ENCODE measurements around the gene ZBTB20. TPM values are rescaled to one million over a fixed set of nuclear protein-coding genes. Genes with fewer than 3 reads are reported as not detected.

ZBTB20 gene
- total and polyA plus RNA-seq, 10 of the 15 experiments (the other 5 are each of a cell fraction or from before 2014, with no cell fraction given), result 0.20 to 5.5 (median 2.2) TPM

GRCh38 chr3:114449271-114450007 lies 697.6 kb downstream of the ZBTB20 start (continued):
- TF ChIP-seq MTA3 (IDR thresholded peaks at IDR 0.05; ENCODE audit: borderline replicate concordance, low read length) (no peak), IRF3 (IDR thresholded peaks at IDR 0.05) (no peak), BRCA1 (IDR thresholded peaks at IDR 0.05; ENCODE audit: low read depth, low read length) (no peak), ATF7 (IDR thresholded peaks at IDR 0.05; ENCODE audit: low read depth) (no peak), TBL1XR1 (IDR thresholded peaks at IDR 0.05; ENCODE audit: low read depth, low read length) (no peak)

GRCh38 chr3:114447950-114448479 lies 699.1 kb downstream of the ZBTB20 start:
- DNase-seq (ENCODE audit: low read depth, low spot score) (no peak), ATAC-seq (no peak), FAIRE-seq (no peak)
- SMC1A ChIA-PET (ENCODE audit: uncharacterized antibody, unreplicated experiment), result interaction anchor here (0.6 to 2.4 kb wide), 12 partner anchors 9 to 1205 kb away, joined by 3 to 13 read pairs (median 4); no protein-coding TSS in a partner anchor
- peak overlapping the region; percentile 93 for H3K27ac ChIP-seq (ENCODE audit: control insufficient read depth, insufficient read depth)
- H3K27me3 ChIP-seq (replicated peaks in 1 of 2; ENCODE audit: control insufficient read depth in 2 of 2, insufficient read depth in 2 of 2, low read length in 1 of 2), result no peaks in the 10 kb centered on the region
- in situ Hi-C loops (cut with MboI) (no loop called here), intact Hi-C loops (cut with micrococcal nuclease; ENCODE audit: unreplicated experiment) (no loop called here)
- no TSS peak for BruUV-seq (replicated peaks)
- no peaks in the 10 kb centered on the region for H3K36me3 ChIP-seq (ENCODE audit: control insufficient read depth in 2 of 2, insufficient read depth in 2 of 2, low read length in 1 of 2)
- no peaks in the 10 kb centered on the region for H4K20me1 ChIP-seq (ENCODE audit: control insufficient read depth, insufficient read depth)
- 9% methylated on average over 4 of the region's 4 CpGs for WGBS (ENCODE audit: insufficient coverage, insufficient replicate concordance, low lambda C conversion rate, missing lambda C conversion rate)
- POLR2A ChIA-PET, result interaction anchor here (1.4 kb wide), 1 partner anchor 13 kb away, joined by 3 read pairs; no protein-coding TSS in a partner anchor
- peak overlapping the region; percentile 18 for H3K9ac ChIP-seq (ENCODE audit: control insufficient read depth, insufficient read depth, low read length)
- peaks cover 5% of the 10 kb centered on the region for H3K4me1 ChIP-seq (ENCODE audit: control insufficient read depth, insufficient read depth, low read length)
- H3K4me2 ChIP-seq (ENCODE audit: control insufficient read depth, insufficient read depth), result peak overlapping the region; percentile 78
- peak overlapping the region; percentile 58; the same call in 1 of the 2 replicates for H3K4me3 ChIP-seq
- RAD21 ChIA-PET (ENCODE audit: unreplicated experiment), result interaction anchor here (1.1 to 2.3 kb wide), 2 partner anchors 30 to 163 kb away, joined by 3 to 6 read pairs; no protein-coding TSS in a partner anchor
- H3K79me2 ChIP-seq (ENCODE audit: control insufficient read depth, insufficient read depth, low read length), result peaks cover 78% of the 10 kb centered on the region
- no peak overlapping the region; the same call in none of the 2 replicates for H2AFZ ChIP-seq (ENCODE audit: control insufficient read depth, low read depth, low read length)
- CTCF ChIA-PET, result interaction anchor here (0.6 to 2.1 kb wide), 14 partner anchors 8 to 609 kb away, joined by 3 to 11 read pairs (median 4); partner anchors contain the start of gene GRAMD1C
- no peaks in the 10 kb centered on the region for H3K9me3 ChIP-seq (replicated peaks; ENCODE audit: control insufficient read depth, insufficient read depth, low read length)
- TF ChIP-seq ATF7 (IDR thresholded peaks at IDR 0.05; ENCODE audit: low read depth), result no peak
- no peak for TF ChIP-seq E4F1 (IDR thresholded peaks at IDR 0.05; ENCODE audit: borderline replicate concordance, partially characterized antibody)
- TF ChIP-seq RUNX3 (IDR thresholded peaks at IDR 0.05; ENCODE audit: low read length), result no peak
- no peak for TF ChIP-seq LARP7 (IDR thresholded peaks at IDR 0.05)
- TF ChIP-seq, protein P1, sequence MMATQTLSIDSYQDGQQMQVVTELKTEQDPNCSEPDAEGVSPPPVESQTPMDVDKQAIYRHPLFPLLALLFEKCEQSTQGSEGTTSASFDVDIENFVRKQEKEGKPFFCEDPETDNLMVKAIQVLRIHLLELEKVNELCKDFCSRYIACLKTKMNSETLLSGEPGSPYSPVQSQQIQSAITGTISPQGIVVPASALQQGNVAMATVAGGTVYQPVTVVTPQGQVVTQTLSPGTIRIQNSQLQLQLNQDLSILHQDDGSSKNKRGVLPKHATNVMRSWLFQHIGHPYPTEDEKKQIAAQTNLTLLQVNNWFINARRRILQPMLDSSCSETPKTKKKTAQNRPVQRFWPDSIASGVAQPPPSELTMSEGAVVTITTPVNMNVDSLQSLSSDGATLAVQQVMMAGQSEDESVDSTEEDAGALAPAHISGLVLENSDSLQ (IDR thresholded peaks at IDR 0.05), result no peak
- TF ChIP-seq, protein P2, sequence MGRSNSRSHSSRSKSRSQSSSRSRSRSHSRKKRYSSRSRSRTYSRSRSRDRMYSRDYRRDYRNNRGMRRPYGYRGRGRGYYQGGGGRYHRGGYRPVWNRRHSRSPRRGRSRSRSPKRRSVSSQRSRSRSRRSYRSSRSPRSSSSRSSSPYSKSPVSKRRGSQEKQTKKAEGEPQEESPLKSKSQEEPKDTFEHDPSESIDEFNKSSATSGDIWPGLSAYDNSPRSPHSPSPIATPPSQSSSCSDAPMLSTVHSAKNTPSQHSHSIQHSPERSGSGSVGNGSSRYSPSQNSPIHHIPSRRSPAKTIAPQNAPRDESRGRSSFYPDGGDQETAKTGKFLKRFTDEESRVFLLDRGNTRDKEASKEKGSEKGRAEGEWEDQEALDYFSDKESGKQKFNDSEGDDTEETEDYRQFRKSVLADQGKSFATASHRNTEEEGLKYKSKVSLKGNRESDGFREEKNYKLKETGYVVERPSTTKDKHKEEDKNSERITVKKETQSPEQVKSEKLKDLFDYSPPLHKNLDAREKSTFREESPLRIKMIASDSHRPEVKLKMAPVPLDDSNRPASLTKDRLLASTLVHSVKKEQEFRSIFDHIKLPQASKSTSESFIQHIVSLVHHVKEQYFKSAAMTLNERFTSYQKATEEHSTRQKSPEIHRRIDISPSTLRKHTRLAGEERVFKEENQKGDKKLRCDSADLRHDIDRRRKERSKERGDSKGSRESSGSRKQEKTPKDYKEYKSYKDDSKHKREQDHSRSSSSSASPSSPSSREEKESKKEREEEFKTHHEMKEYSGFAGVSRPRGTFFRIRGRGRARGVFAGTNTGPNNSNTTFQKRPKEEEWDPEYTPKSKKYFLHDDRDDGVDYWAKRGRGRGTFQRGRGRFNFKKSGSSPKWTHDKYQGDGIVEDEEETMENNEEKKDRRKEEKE (IDR thresholded peaks at IDR 0.05), result no peak
- no peak for TF ChIP-seq MTA3 (IDR thresholded peaks at IDR 0.05; ENCODE audit: borderline replicate concordance, low read length)
- TF ChIP-seq ZZZ3 (IDR thresholded peaks at IDR 0.05; ENCODE audit: control insufficient read depth, insufficient read length, low read depth), result no peak
